HUES64 (cell line): ENCODE results near the gene ZBP1.
"Not testable (repeated sequence)": the region's sequence is repeated elsewhere in the genome, so short reads cannot be mapped to it uniquely, and the experiment has no call there.

Experiments used
- H3K27ac ChIP-seq: 2 replicates; pipeline ENCODE4 v1.7.0; 2013; ENCODE audit warnings: low read depth, low read length, inconsistent platforms
- H3K27me3 ChIP-seq: 2 replicates; pipeline ENCODE4 v1.6.1; 2013; ENCODE audit warnings: mild to moderate bottlenecking, low read length; ENCODE audit not compliant: insufficient read depth
- H3K36me3 ChIP-seq: 2 replicates; pipeline ENCODE4 v1.6.1; 2013; ENCODE audit warnings: mild to moderate bottlenecking, low read length; ENCODE audit not compliant: insufficient read depth
- H3K4me1 ChIP-seq: 2 replicates; pipeline ENCODE4 v1.6.1; 2013; ENCODE audit warnings: mild to moderate bottlenecking, low read length, moderate library complexity; ENCODE audit not compliant: insufficient read depth
- H3K4me3 ChIP-seq: 2 replicates; pipeline ENCODE4 v1.5.1; 2013; ENCODE audit warnings: mild to moderate bottlenecking, low read length, moderate library complexity
- H3K9ac ChIP-seq: 2 replicates; pipeline ENCODE4 v1.6.1; 2013; ENCODE audit warnings: mild to moderate bottlenecking, low read depth, low read length
- H3K9me3 ChIP-seq: 2 replicates; pipeline ENCODE4 v1.6.1; 2013; ENCODE audit warnings: low read depth, low read length; ENCODE audit not compliant: insufficient read depth
- WGBS: fragments of 150-250, 120-280 bp; methylation state at CpG from one replicate; pipeline ENCODE4 v1.1.7; 2013; ENCODE audit warnings: missing lambda C conversion rate; 5-methylcytosine and 5-hydroxymethylcytosine counted together

Gene ZBP1

GRCh38 chr20:57633945-57634491 is 13.8 kb upstream of the ZBP1 start:
- Histone ChIP-seq H3K36me3 (no peaks in the 10 kb centered on the region), H3K9me3 (no peaks in the 10 kb centered on the region), H3K27ac (no peak overlapping the region), H3K9ac (no peak overlapping the region), H3K4me1 (no peaks in the 10 kb centered on the region), H3K4me3 (no peak overlapping the region), H3K27me3 (no peaks in the 10 kb centered on the region)
- WGBS = 89% methylated on average over 2 of the region's 2 CpGs

GRCh38 chr20:57632286-57632685 is 12.1 kb upstream of the ZBP1 start:
- H3K4me3 ChIP-seq = no peak overlapping the region
- no peaks in the 10 kb centered on the region for H3K9me3 ChIP-seq
- H3K27me3 ChIP-seq = no peaks in the 10 kb centered on the region
- WGBS = 85% methylated on average over 2 of the region's 2 CpGs
- H3K4me1 ChIP-seq = no peaks in the 10 kb centered on the region
- H3K36me3 ChIP-seq = no peaks in the 10 kb centered on the region
- H3K9ac ChIP-seq = no peak overlapping the region
- no peak overlapping the region for H3K27ac ChIP-seq

- H3K4me1 ChIP-seq = 0 out of 2 replicates have a peak, but pooled peaks cover 5% of the 10 kb centered on the region
Measured at GRCh38 chr20:57630061-57630460, 9.8 kb upstream of the ZBP1 start.

GRCh38 chr20:57629491-57629901 is 9.3 kb upstream of the ZBP1 start:
- H3K4me3 ChIP-seq, H3K4me1 ChIP-seq, H3K36me3 ChIP-seq, H3K9ac ChIP-seq, H3K27ac ChIP-seq, H3K9me3 ChIP-seq, H3K27me3 ChIP-seq: not testable (repeated sequence)
- 94% methylated on average over 9 of the region's 9 CpGs for WGBS

More at GRCh38 chr20:57630061-57630460, 9.8 kb upstream of the ZBP1 start:
- Histone ChIP-seq H3K9ac (no peak overlapping the region), H3K36me3 (no peaks in the 10 kb centered on the region), H3K9me3 (no peaks in the 10 kb centered on the region; the same call in 1 of the 2 replicates), H3K27ac (no peak overlapping the region), H3K27me3 (no peaks in the 10 kb centered on the region), H3K4me3 (no peak overlapping the region)
- WGBS = 75% methylated on average over 4 of the region's 4 CpGs

- not testable (repeated sequence) for H3K9me3 ChIP-seq, H3K4me1 ChIP-seq, H3K27ac ChIP-seq, H3K9ac ChIP-seq, H3K4me3 ChIP-seq, H3K27me3 ChIP-seq, H3K36me3 ChIP-seq
- WGBS = 95% methylated on average over 12 of the region's 12 CpGs
Measured at GRCh38 chr20:57628962-57629308, 8.7 kb upstream of the ZBP1 start.

GRCh38 chr20:57628047-57628961 is 8.1 kb upstream of the ZBP1 start:
- no peak overlapping the region for H3K4me3 ChIP-seq
- H3K27ac ChIP-seq = no peak overlapping the region

GRCh38 chr20:57627339-57627738 is 7.1 kb upstream of the ZBP1 start:
- WGBS = 82% methylated on average over 2 of the region's 2 CpGs
- Histone ChIP-seq H3K27ac (no peak overlapping the region), H3K9me3 (no peaks in the 10 kb centered on the region; the same call in 1 of the 2 replicates), H3K4me1 (0 out of 2 replicates have a peak, but pooled peaks cover 5% of the 10 kb centered on the region), H3K4me3 (no peak overlapping the region), H3K36me3 (no peaks in the 10 kb centered on the region), H3K9ac (no peak overlapping the region), H3K27me3 (no peaks in the 10 kb centered on the region)

More at GRCh38 chr20:57628047-57628961, 8.1 kb upstream of the ZBP1 start:
- Histone ChIP-seq H3K9ac (no peak overlapping the region), H3K9me3 (no peaks in the 10 kb centered on the region; the same call in 1 of the 2 replicates), H3K27me3 (no peaks in the 10 kb centered on the region), H3K4me1 (0 out of 2 replicates have a peak, but pooled peaks cover 5% of the 10 kb centered on the region), H3K36me3 (no peaks in the 10 kb centered on the region)
- WGBS = 93% methylated on average over 29 of the region's 29 CpGs

GRCh38 chr20:57625978-57626377 is 5.8 kb upstream of the ZBP1 start:
- Histone ChIP-seq H3K9ac (no peak overlapping the region), H3K27ac (no peak overlapping the region), H3K27me3 (no peaks in the 10 kb centered on the region), H3K4me3 (no peak overlapping the region), H3K9me3 (no peaks in the 10 kb centered on the region; the same call in 1 of the 2 replicates), H3K36me3 (no peaks in the 10 kb centered on the region), H3K4me1 (0 out of 2 replicates have a peak, but pooled peaks cover 5% of the 10 kb centered on the region)
- WGBS = 73% methylated on average over 1 of the region's 2 CpGs

GRCh38 chr20:57625181-57625958 is 5.1 kb upstream of the ZBP1 start:
- WGBS = 94% methylated on average over 7 of the region's 7 CpGs
- Histone ChIP-seq H3K36me3 (no peaks in the 10 kb centered on the region), H3K27ac (no peak overlapping the region), H3K4me3 (no peak overlapping the region), H3K27me3 (no peaks in the 10 kb centered on the region), H3K9me3 (no peaks in the 10 kb centered on the region; the same call in 1 of the 2 replicates), H3K9ac (no peak overlapping the region), H3K4me1 (0 out of 2 replicates have a peak, but pooled peaks cover 5% of the 10 kb centered on the region)

- Histone ChIP-seq H3K36me3 (no peaks in the 10 kb centered on the region), H3K4me1 (0 out of 2 replicates have a peak, but pooled peaks cover 5% of the 10 kb centered on the region), H3K9ac (no peak overlapping the region), H3K27ac (no peak overlapping the region), H3K4me3 (no peak overlapping the region), H3K9me3 (no peaks in the 10 kb centered on the region; the same call in 1 of the 2 replicates), H3K27me3 (no peaks in the 10 kb centered on the region)
- 97% methylated on average over 3 of the region's 3 CpGs for WGBS
Measured at GRCh38 chr20:57624124-57624523, 3.9 kb upstream of the ZBP1 start.
